ENCODE measurements around the gene MACF1. TPM values are rescaled to one million over a fixed set of nuclear protein-coding genes. Genes with fewer than 3 reads are reported as not detected.
"Not testable (repeated sequence)": the region's sequence is repeated elsewhere in the genome, so short reads cannot be mapped to it uniquely, and the experiment has no call there.

The MACF1 gene
- total RNA-seq, 1 donor from 2014 or later: 185 TPM

GRCh38 chr1:39473324-39473723 lies 268.8 kb downstream of the MACF1 start:
- Mint-ChIP-seq H3K27ac (ENCODE audit: unreplicated experiment) (no peak overlapping the region), H3K27me3 (ENCODE audit: low read depth) (no peaks in the 10 kb centered on the region), H3K9me3 (no peaks in the 10 kb centered on the region), H3K4me1 (no peaks in the 10 kb centered on the region), H3K36me3 (ENCODE audit: low read depth) (peaks cover 19% of the 10 kb centered on the region), H3K4me3 (no peak overlapping the region)
- no peak for TF ChIP-seq CTCF (conservative IDR thresholded peaks at IDR 0.05)
- no peak for DNase-seq (ENCODE audit: low read depth, low spot score)

- H3K9me3 Mint-ChIP-seq: no peaks in the 10 kb centered on the region
- no peak overlapping the region for H3K27ac Mint-ChIP-seq (ENCODE audit: unreplicated experiment)
- no peak overlapping the region for H3K4me3 Mint-ChIP-seq
- no peaks in the 10 kb centered on the region for H3K27me3 Mint-ChIP-seq (ENCODE audit: low read depth)
- TF ChIP-seq CTCF (conservative IDR thresholded peaks at IDR 0.05): no peak
- peaks cover 21% of the 10 kb centered on the region for H3K36me3 Mint-ChIP-seq (ENCODE audit: low read depth)
- no peak for DNase-seq (ENCODE audit: low read depth, low spot score)
- no peaks in the 10 kb centered on the region for H3K4me1 Mint-ChIP-seq
Observed at GRCh38 chr1:39474810-39475209, 270.3 kb downstream of the MACF1 start.

- H3K9me3 Mint-ChIP-seq; H3K4me1 Mint-ChIP-seq; DNase-seq (ENCODE audit: low read depth, low spot score); H3K4me3 Mint-ChIP-seq; H3K27me3 Mint-ChIP-seq (ENCODE audit: low read depth): not testable (repeated sequence)
- Mint-ChIP-seq H3K27ac (ENCODE audit: unreplicated experiment) (peak overlapping the region; percentile 23), H3K36me3 (ENCODE audit: low read depth) (peaks cover 22% of the 10 kb centered on the region)
Observed at GRCh38 chr1:39475551-39475950, 271.1 kb downstream of the MACF1 start.

GRCh38 chr1:39478126-39478915 lies 273.8 kb downstream of the MACF1 start:
- Mint-ChIP-seq H3K4me1 (peaks cover 4% of the 10 kb centered on the region), H3K27ac (ENCODE audit: unreplicated experiment) (no peak overlapping the region), H3K27me3 (ENCODE audit: low read depth) (no peaks in the 10 kb centered on the region), H3K4me3 (no peak overlapping the region), H3K9me3 (no peaks in the 10 kb centered on the region), H3K36me3 (ENCODE audit: low read depth) (peaks cover 32% of the 10 kb centered on the region)
- no peak for DNase-seq (ENCODE audit: low read depth, low spot score)
- no peak for TF ChIP-seq CTCF (conservative IDR thresholded peaks at IDR 0.05)

GRCh38 chr1:39481289-39481688 lies 276.8 kb downstream of the MACF1 start:
- no peak overlapping the region for H3K4me3 Mint-ChIP-seq
- no peak for TF ChIP-seq CTCF (conservative IDR thresholded peaks at IDR 0.05)
- H3K36me3 Mint-ChIP-seq (ENCODE audit: low read depth): peaks cover 29% of the 10 kb centered on the region
- H3K9me3 Mint-ChIP-seq: no peaks in the 10 kb centered on the region
- no peak for DNase-seq (ENCODE audit: low read depth, low spot score)
- H3K27me3 Mint-ChIP-seq (ENCODE audit: low read depth): no peaks in the 10 kb centered on the region
- no peak overlapping the region for H3K27ac Mint-ChIP-seq (ENCODE audit: unreplicated experiment)
- peaks cover 5% of the 10 kb centered on the region for H3K4me1 Mint-ChIP-seq

- H3K27ac Mint-ChIP-seq (ENCODE audit: unreplicated experiment): peak overlapping the region; percentile 28
- H3K4me1 Mint-ChIP-seq: peaks cover 5% of the 10 kb centered on the region
Observed at GRCh38 chr1:39483276-39483675, 278.8 kb downstream of the MACF1 start.

More at GRCh38 chr1:39483276-39483675, 278.8 kb downstream of the MACF1 start:
- TF ChIP-seq CTCF (conservative IDR thresholded peaks at IDR 0.05): no peak
- no peak overlapping the region for H3K4me3 Mint-ChIP-seq
- peaks cover 5% of the 10 kb centered on the region for H3K27me3 Mint-ChIP-seq (ENCODE audit: low read depth)
- no peaks in the 10 kb centered on the region for H3K9me3 Mint-ChIP-seq
- H3K36me3 Mint-ChIP-seq (ENCODE audit: low read depth): peaks cover 28% of the 10 kb centered on the region
- DNase-seq (ENCODE audit: low read depth, low spot score): no peak
